Upper lobe of left lung (tissue), 6 donors: ENCODE measurements around the gene TEX47. TPM values are rescaled to one million over a fixed set of nuclear protein-coding genes. Genes with fewer than 3 reads are reported as not detected.

Experiments used
- ATAC-seq, 2 donors: fragments of 200-7000 bp; cut with Tn5 transposase; one replicate each; pipeline ENCODE4 v1.9.1; 2022; ENCODE audit warnings: mild to moderate bottlenecking in 2 of 2, moderate library complexity in 2 of 2; ENCODE audit not compliant: low FRiP score in 2 of 2
- DNase-seq, 2 donors: peaks; one replicate each; pipeline ENCODE4 v3.0.0-alpha.2; 2019 to 2020
- H3K27ac ChIP-seq, 4 donors: fragments of 200-600 bp; sonication (generic); one replicate each; pipeline ENCODE4 v1.5.1; 2016 to 2019
- H3K27me3 ChIP-seq, 4 donors: fragments of 200-600 bp; sonication (generic); one replicate each; pipeline ENCODE4 v1.5.1; 2017 to 2019
- H3K36me3 ChIP-seq, 4 donors: fragments of 200-600 bp; sonication (generic); one replicate each; pipeline ENCODE4 v1.5.1; 2016 to 2019
- H3K4me1 ChIP-seq, 4 donors: fragments of 200-600 bp; sonication (generic); one replicate each; pipeline ENCODE4 v1.5.1; 2018 to 2019
- H3K4me3 ChIP-seq, 4 donors: fragments of 200-600 bp; sonication (generic); one replicate each; pipeline ENCODE4 v1.5.1; 2017 to 2019; ENCODE audit warnings: mild to moderate bottlenecking in 2 of 4, moderate library complexity in 1 of 4
- H3K9me3 ChIP-seq, 4 donors: fragments of 200-600 bp; sonication (generic); one replicate each; pipeline ENCODE4 v1.5.1; 2018 to 2019
- EP300 ChIP-seq, 4 donors: sonication (generic); formaldehyde crosslinking; IDR thresholded peaks; one replicate each; pipeline ENCODE4 v1.5.1; 2017; ENCODE audit warnings: antibody characterized with exemption in 4 of 4, control low read depth in 2 of 4
- POLR2A ChIP-seq, 4 donors: fragments of 450-650 bp; IDR thresholded peaks; one replicate each; pipeline ENCODE4 v1.5.1; 2016 to 2017; ENCODE audit warnings: antibody characterized with exemption in 4 of 4, mild to moderate bottlenecking in 2 of 4
- POLR2AphosphoS5 ChIP-seq, 2 donors: sonication (generic); formaldehyde crosslinking; IDR thresholded peaks; one replicate each; pipeline ENCODE4 v1.5.1; 2017; ENCODE audit warnings: antibody characterized with exemption in 2 of 2
- WGBS, 2 donors: methylation state at CpG; one replicate each; pipeline ENCODE4 v1.1.5; 2017 to 2018; 5-methylcytosine and 5-hydroxymethylcytosine counted together
- total RNA-seq, 6 donors: library from RNA; depleted of rRNA in 4 of 6; stranded (reverse); fragments of >200 nt in 4 of 6; gene quantifications; one replicate each; pipeline versions ENCODE4 v1.1.0 to v1.2.1, GENCODE V29; 2016 to 2021
- TF ChIP-seq, protein P1 (sequence below), 6 experiments: fragments of 450-650 bp in 4 of 6; fragments of 200-600 bp in 2 of 6; sonication (generic) in 2 of 6; IDR thresholded peaks; one replicate each; pipeline ENCODE4 v1.5.1; 2016 to 2019; ENCODE audit warnings: antibody characterized with exemption in 6 of 6
- donor health status: DM: no; HTN: no; CAD: no; lungs with moderate emphysema.
- donor health status: DM: no; HTN: yes; CAD: no; lungs with severe emphysema.

Gene TEX47
- total RNA-seq, 6 donors from 2014 or later, result not detected

DNA sequence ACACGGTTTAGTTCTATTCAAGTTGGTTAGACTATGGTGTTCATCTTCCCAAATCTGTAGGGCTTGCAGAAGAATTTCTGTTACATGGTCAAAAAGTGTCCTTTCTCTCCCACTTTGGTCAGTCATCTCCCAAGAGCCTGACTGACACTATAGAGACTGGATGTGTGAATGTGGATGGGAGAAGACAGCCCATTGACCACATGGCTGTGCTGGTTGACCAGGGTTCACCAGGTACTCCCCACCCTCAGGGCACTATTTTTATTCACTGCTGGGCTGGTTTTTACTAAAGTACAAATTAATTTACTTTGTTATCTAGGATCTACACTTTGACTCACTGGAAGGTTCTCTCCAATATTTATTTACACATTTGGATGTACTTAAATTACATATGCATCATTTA, 33.8 kb downstream of the TEX47 start:
- no peak for DNase-seq
- H3K9me3 ChIP-seq, result no peaks in the 10 kb centered on the region

DNA sequence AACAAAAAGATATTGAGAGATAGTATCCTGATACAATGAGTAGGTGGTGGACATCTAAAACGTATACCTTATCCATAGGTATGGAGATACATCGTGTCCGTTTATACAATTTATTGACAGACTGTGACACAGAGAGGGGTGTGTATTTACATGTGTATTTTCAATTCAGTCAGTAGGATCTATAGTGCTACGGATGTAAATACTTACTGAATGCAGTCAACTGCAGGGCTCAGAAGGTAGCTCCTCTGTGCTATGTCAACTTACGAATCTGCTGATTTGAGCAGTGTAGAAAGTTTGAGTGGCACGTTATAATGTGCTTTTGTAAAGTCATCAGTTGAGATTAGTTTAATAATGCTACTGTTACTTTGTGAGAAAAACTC, 35.4 kb downstream of the TEX47 start:
- WGBS, 2 donors, result 25 to 32% methylated on average over 6 of the region's 6 CpGs
- ATAC-seq, result no peak
- peaks cover 0 to 17% (median 9%) of the 10 kb centered on the region in 4 donors for H3K27me3 ChIP-seq
- DNase-seq, result no peak
- H3K4me3 ChIP-seq, result no peak overlapping the region
- no peak overlapping the region for H3K27ac ChIP-seq
- no peak for TF ChIP-seq POLR2AphosphoS5 (IDR thresholded peaks at IDR 0.05)
- TF ChIP-seq, protein P1, sequence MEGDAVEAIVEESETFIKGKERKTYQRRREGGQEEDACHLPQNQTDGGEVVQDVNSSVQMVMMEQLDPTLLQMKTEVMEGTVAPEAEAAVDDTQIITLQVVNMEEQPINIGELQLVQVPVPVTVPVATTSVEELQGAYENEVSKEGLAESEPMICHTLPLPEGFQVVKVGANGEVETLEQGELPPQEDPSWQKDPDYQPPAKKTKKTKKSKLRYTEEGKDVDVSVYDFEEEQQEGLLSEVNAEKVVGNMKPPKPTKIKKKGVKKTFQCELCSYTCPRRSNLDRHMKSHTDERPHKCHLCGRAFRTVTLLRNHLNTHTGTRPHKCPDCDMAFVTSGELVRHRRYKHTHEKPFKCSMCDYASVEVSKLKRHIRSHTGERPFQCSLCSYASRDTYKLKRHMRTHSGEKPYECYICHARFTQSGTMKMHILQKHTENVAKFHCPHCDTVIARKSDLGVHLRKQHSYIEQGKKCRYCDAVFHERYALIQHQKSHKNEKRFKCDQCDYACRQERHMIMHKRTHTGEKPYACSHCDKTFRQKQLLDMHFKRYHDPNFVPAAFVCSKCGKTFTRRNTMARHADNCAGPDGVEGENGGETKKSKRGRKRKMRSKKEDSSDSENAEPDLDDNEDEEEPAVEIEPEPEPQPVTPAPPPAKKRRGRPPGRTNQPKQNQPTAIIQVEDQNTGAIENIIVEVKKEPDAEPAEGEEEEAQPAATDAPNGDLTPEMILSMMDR (IDR thresholded peaks at IDR 0.05), result no peak
- TF ChIP-seq EP300 (IDR thresholded peaks at IDR 0.05), result no peak
- no peak for TF ChIP-seq POLR2A (IDR thresholded peaks at IDR 0.05)
- H3K36me3 ChIP-seq, result no peaks in the 10 kb centered on the region
- peaks cover 9 to 17% (median 11%) of the 10 kb centered on the region in 4 donors for H3K4me1 ChIP-seq
- H3K9me3 ChIP-seq, result no peaks in the 10 kb centered on the region

More for the DNA sequence above, 33.8 kb downstream of the TEX47 start:
- Histone ChIP-seq H3K4me3 (no peak overlapping the region), H3K4me1 (peaks cover 9 to 17% (median 11%) of the 10 kb centered on the region in 4 donors), H3K36me3 (no peaks in the 10 kb centered on the region), H3K27me3 (peaks cover 0 to 17% (median 9%) of the 10 kb centered on the region in 4 donors), H3K27ac (no peak overlapping the region)
- TF ChIP-seq POLR2A (IDR thresholded peaks at IDR 0.05) (no peak), EP300 (IDR thresholded peaks at IDR 0.05) (no peak), POLR2AphosphoS5 (IDR thresholded peaks at IDR 0.05) (no peak)
- TF ChIP-seq, protein P1 (IDR thresholded peaks at IDR 0.05), result no peak
- 52 to 58% methylated on average over 1 of the region's 1 CpG for WGBS, 2 donors
- no peak for ATAC-seq

DNA sequence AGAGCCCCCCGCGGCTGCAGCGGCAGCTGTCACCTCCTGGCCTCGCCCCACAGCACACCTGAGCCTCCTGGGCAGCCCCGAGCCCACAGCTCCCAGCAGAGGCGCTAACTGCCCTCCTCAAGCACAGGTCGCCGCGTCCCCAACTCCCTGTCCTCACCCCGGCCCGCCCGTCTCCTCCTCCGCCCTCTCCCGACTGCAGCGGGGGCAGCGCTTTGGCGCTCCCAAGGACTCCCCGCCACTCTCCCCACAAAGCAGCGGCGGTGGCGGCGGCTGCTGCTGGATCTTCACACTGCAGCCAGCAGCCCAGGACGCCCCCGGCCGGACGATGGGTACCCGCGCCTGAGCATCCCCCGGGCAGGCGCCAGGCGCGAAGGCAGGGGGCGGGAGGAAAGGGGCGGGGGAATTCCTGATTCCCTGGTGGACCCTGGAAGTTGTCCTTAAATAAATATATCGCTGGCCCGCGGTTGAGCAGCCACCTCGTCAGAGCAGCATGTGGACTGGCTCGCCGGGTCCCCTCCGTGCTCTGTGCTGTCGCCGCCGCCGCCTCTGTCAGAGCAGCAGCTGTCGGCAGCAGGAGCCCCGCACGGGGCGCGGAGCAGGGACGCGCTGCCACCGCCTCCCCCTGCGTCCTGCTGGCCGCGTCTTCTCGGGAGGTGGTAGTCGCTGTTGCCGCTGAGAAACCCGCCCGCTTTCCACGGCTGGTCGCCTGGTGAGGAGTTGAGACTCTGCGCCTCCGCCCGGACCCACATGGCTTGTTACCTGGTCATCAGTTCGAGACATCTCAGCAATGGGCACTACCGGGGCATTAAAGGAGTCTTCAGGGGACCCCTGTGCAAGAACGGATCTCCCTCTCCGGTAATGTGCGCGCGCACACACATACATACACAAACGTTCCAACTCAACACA, 36.1 kb downstream of the TEX47 start, which contains the start of gene ZNF804B:
Gene ZNF804B, plus strand, starts transcription at position 471 of the 906 bp plus-strand sequence. Its CDS starts 277 bp downstream, at position 748.
- no peak within 1 kb of the TSS for H3K27ac ChIP-seq
- DNase-seq, result peak in 1 of 2 donors; percentile 83
- peak within 1 kb of the TSS in 3 of 4 donors; percentile 4 to 26 (median 21) for H3K4me3 ChIP-seq
- ATAC-seq, result peak in 1 of 2 donors; percentile 61
- TF ChIP-seq EP300 (IDR thresholded peaks at IDR 0.05) (no peak), POLR2A (IDR thresholded peaks at IDR 0.05) (no peak)
- H3K36me3 ChIP-seq, result no peaks in the 10 kb centered on the region
- peaks cover 9 to 17% (median 11%) of the 10 kb centered on the region in 4 donors for H3K4me1 ChIP-seq
- peaks cover 0 to 17% (median 9%) of the 10 kb centered on the region in 4 donors for H3K27me3 ChIP-seq
- WGBS, 2 donors, result 4 to 6% methylated on average over 10 to 47 of the region's 74 CpGs
- no peaks in the 10 kb centered on the region for H3K9me3 ChIP-seq

DNA sequence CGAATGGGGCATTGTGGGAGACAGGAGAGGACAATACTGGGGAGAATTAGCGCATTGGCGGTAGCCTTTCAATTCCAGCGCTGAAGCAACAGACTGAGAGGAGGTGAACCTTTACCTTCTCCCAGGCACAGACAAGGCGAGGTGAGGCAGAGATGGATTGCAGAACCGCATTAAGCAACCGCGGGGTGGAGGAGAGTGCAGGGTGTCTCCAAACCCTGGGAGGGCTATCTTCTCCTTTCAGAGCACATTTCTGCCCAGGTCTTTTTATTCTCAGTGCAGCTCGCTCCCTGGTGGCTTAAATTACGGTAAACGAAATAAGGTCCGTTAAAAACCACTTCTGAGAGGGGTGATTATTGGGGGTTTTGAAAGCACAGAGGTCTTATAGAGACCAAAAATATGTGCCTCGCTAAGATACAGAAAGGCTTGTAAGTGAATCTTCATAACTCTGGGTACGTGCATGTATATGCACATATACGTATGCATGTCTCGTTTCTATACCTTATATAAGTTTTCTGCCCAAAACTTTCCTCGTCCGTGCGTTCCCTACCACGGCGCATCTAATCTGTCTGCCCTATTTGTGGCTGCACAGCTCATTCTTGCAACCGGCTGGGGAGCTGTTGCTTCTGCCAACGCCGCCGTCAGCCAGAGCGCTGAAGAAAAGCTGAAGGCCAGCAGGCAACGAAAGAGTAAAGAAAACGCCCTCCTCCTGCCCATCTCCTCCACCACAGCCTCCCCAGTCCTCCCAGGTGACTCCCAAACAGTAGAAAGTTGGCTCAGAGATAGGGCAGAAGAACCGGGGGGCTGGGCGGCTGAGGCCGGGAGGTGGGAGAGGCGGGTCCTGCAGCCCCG, 36.9 kb downstream of the TEX47 start:
- Histone ChIP-seq H3K9me3 (no peaks in the 10 kb centered on the region), H3K4me3 (peak overlapping the region in 3 of 4 donors; percentile 4 to 26 (median 21)), H3K36me3 (no peaks in the 10 kb centered on the region), H3K27ac (no peak overlapping the region), H3K4me1 (peaks cover 9 to 17% (median 11%) of the 10 kb centered on the region in 4 donors), H3K27me3 (peaks cover 0 to 17% (median 9%) of the 10 kb centered on the region in 4 donors)
- ATAC-seq (peak in 1 of 2 donors; percentile 45), DNase-seq (no peak)
- WGBS, 2 donors, result 6 to 7% methylated on average over 31 to 33 of the region's 33 CpGs
- no peak for TF ChIP-seq EP300 (IDR thresholded peaks at IDR 0.05)
- TF ChIP-seq POLR2AphosphoS5 (IDR thresholded peaks at IDR 0.05), result no peak
- no peak for TF ChIP-seq POLR2A (IDR thresholded peaks at IDR 0.05)
- TF ChIP-seq, protein P1 (IDR thresholded peaks at IDR 0.05), result no peak

DNA sequence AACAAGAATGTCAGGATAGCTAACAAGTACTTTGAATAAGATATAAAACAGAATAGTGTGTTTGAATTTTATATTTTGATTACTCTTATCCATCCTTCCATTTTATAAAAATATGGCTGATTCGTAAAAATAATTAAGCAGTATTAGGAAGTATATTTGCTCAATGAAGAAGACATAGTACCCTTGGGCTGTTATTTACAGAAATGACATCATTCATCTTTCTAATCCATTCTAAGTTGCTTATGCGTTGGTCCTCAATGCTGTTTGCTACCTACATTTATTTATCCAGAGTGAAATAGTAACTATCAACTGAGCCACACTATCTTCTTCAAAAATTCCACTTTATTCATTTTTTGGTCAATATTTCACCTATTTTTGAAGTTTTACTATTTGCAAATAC, 38.2 kb downstream of the TEX47 start:
- H3K4me3 ChIP-seq, result no peak overlapping the region
- WGBS, 2 donors, result 75 to 80% methylated on average over 2 of the region's 2 CpGs
- no peak overlapping the region for H3K27ac ChIP-seq
- no peak for ATAC-seq
- DNase-seq, result no peak
- H3K36me3 ChIP-seq, result no peaks in the 10 kb centered on the region
- H3K9me3 ChIP-seq, result no peaks in the 10 kb centered on the region
- H3K4me1 ChIP-seq, result peaks cover 9 to 17% (median 11%) of the 10 kb centered on the region in 4 donors
- peaks cover 0 to 17% (median 9%) of the 10 kb centered on the region in 4 donors for H3K27me3 ChIP-seq
- TF ChIP-seq POLR2A (IDR thresholded peaks at IDR 0.05), result no peak
- no peak for TF ChIP-seq POLR2AphosphoS5 (IDR thresholded peaks at IDR 0.05)
- TF ChIP-seq, protein P1 (IDR thresholded peaks at IDR 0.05), result no peak
- no peak for TF ChIP-seq EP300 (IDR thresholded peaks at IDR 0.05)
